Mesothelial cell of epicardium (in vitro differentiated cells): Measurements from ENCODE around the gene TMEM269. TPM values are rescaled to one million over a fixed set of nuclear protein-coding genes. Genes with fewer than 3 reads are reported as not detected.

Source experiments
- DNase-seq, 2 experiments: peaks; one replicate each; pipeline ENCODE4 v3.0.0; 2021; ENCODE audit warnings: low spot score in 2 of 2; ENCODE audit not compliant: unreplicated experiment in 2 of 2
- H3K27ac Mint-ChIP-seq: 2 replicates; pipeline ENCODE4 v1.8.0; 2021; ENCODE audit warnings: mixed read lengths
- H3K27me3 Mint-ChIP-seq: 2 replicates; pipeline ENCODE4 v1.8.0; 2021; ENCODE audit warnings: low read depth, mixed read lengths
- H3K36me3 Mint-ChIP-seq: 2 replicates; pipeline ENCODE4 v1.8.0; 2021; ENCODE audit warnings: mixed read lengths
- H3K4me1 Mint-ChIP-seq: 2 replicates; pipeline ENCODE4 v1.8.0; 2021; ENCODE audit warnings: mixed read lengths
- H3K4me3 Mint-ChIP-seq: 2 replicates; pipeline ENCODE4 v1.8.0; 2021; ENCODE audit warnings: mild to moderate bottlenecking, moderate library complexity, mixed read lengths
- H3K9me3 Mint-ChIP-seq: 2 replicates; pipeline ENCODE4 v1.8.0; 2021; ENCODE audit warnings: mixed read lengths
- total RNA-seq: library from RNA; stranded (reverse); gene quantifications from 3 replicates; pipeline ENCODE4 v1.2.1, GENCODE V29; 2021
- TF ChIP-seq, protein P1 (sequence below): fragments of 200-600 bp; sonication (generic); IDR thresholded peaks from one replicate; pipeline ENCODE4 v1.5.0; 2021; ENCODE audit warnings: antibody characterized with exemption; ENCODE audit not compliant: unreplicated experiment

TMEM269 gene
- total RNA-seq, 1 donor from 2014 or later, result 0.98 TPM

DNA sequence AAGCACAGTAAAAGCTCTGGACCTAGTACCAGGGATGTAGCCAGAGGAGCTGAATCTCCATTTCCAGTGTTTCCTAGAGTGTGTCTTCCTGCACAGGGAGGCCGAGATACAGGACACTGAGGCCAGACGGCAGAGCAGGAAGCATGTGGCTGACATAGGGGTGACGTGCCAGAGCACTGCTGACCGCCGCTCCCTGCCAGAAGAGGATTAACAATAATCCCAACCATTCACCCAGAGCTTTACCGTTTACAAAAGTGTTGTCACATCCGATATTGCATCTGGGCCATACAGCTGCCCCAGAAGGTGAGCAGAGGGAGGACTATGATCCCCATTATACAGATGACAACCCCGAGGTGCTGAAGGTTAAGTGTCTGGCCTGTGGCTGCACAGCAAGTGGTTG, 38.9 kb upstream of the TMEM269 start:
- no peak overlapping the region for H3K4me3 Mint-ChIP-seq
- H3K4me1 Mint-ChIP-seq, result peaks cover 17% of the 10 kb centered on the region
- H3K36me3 Mint-ChIP-seq, result peaks cover 37% of the 10 kb centered on the region
- H3K27ac Mint-ChIP-seq, result no peak overlapping the region
- TF ChIP-seq, protein P1, sequence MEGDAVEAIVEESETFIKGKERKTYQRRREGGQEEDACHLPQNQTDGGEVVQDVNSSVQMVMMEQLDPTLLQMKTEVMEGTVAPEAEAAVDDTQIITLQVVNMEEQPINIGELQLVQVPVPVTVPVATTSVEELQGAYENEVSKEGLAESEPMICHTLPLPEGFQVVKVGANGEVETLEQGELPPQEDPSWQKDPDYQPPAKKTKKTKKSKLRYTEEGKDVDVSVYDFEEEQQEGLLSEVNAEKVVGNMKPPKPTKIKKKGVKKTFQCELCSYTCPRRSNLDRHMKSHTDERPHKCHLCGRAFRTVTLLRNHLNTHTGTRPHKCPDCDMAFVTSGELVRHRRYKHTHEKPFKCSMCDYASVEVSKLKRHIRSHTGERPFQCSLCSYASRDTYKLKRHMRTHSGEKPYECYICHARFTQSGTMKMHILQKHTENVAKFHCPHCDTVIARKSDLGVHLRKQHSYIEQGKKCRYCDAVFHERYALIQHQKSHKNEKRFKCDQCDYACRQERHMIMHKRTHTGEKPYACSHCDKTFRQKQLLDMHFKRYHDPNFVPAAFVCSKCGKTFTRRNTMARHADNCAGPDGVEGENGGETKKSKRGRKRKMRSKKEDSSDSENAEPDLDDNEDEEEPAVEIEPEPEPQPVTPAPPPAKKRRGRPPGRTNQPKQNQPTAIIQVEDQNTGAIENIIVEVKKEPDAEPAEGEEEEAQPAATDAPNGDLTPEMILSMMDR, result no peak
- H3K9me3 Mint-ChIP-seq, result peaks cover 5% of the 10 kb centered on the region
- no peak for DNase-seq
- no peaks in the 10 kb centered on the region for H3K27me3 Mint-ChIP-seq

DNA sequence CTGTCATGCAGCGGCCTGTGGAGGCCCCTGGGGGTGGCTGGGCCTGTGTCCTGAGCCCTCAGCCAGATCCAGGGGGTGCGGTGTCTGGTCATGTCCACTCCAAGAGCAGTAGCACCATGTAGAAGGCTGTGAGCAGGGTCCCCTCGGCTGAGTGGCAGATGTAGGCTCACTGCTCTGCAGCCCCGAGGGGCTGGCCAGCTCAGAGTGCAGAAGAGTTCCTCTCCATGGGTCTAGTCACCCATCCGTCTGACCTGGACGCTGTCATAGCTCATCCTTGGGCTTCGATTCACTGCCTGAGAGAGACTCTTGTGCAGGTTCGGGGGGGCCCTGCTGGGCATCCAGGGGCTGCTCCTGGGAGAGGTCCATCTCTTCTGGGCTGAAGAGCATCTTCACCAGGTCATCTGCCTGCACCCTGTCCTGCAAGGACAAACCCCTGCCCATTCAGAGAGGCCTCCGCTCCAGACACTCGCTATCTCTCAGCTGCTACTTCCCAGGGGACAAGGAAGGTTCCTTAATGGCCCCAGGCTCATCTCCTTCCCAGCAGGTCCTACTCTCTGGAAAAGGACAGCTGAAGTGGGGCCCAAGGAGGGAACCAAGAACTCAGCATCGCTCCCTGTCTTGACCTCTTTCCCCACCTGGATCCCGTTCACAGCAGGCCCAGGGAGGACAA, 38.2 kb upstream of the TMEM269 start:
- Mint-ChIP-seq H3K9me3 (peaks cover 7% of the 10 kb centered on the region), H3K36me3 (peaks cover 38% of the 10 kb centered on the region), H3K4me3 (no peak overlapping the region), H3K27me3 (no peaks in the 10 kb centered on the region), H3K27ac (no peak overlapping the region), H3K4me1 (peaks cover 15% of the 10 kb centered on the region)
- no peak for DNase-seq
- TF ChIP-seq, protein P1, result no peak

- H3K4me3 Mint-ChIP-seq, result no peak overlapping the region
- peak in 1 of 2 experiments; percentile 64 for DNase-seq
- H3K36me3 Mint-ChIP-seq, result peaks cover 44% of the 10 kb centered on the region
Observed at GRCh38 chr1:42747125-42747524, 37.7 kb upstream of the TMEM269 start.

DNA sequence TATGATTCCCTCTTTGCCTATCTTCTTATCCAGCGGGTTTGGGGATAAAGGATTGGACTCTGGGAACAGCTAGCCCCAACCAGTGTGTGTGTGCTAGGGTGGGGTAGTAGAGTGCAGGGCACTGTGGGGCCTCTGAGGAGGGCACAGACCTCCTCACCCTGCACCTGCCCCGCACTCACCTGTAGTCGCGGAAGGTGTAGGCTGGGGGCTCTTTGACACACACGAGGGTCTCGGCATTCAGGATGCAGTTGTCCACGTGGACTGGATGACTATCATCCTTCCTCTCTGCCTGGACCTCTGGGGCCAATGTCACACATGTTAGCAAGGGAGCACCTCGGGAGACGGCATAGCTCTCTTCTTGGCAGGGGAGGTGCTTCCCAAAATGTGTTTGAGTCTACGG, 36.8 kb upstream of the TMEM269 start:
- TF ChIP-seq, protein P1, result no peak
- Mint-ChIP-seq H3K27me3 (no peaks in the 10 kb centered on the region), H3K27ac (no peak overlapping the region), H3K9me3 (peaks cover 14% of the 10 kb centered on the region), H3K4me3 (no peak overlapping the region), H3K36me3 (peaks cover 53% of the 10 kb centered on the region), H3K4me1 (peaks cover 8% of the 10 kb centered on the region)
- no peak for DNase-seq

More at GRCh38 chr1:42747125-42747524, 37.7 kb upstream of the TMEM269 start:
- H3K27me3 Mint-ChIP-seq, result no peaks in the 10 kb centered on the region
- peaks cover 15% of the 10 kb centered on the region for H3K4me1 Mint-ChIP-seq
- H3K9me3 Mint-ChIP-seq, result peaks cover 12% of the 10 kb centered on the region
- TF ChIP-seq, protein P1, result peak; percentile 44
- H3K27ac Mint-ChIP-seq, result no peak overlapping the region

DNA sequence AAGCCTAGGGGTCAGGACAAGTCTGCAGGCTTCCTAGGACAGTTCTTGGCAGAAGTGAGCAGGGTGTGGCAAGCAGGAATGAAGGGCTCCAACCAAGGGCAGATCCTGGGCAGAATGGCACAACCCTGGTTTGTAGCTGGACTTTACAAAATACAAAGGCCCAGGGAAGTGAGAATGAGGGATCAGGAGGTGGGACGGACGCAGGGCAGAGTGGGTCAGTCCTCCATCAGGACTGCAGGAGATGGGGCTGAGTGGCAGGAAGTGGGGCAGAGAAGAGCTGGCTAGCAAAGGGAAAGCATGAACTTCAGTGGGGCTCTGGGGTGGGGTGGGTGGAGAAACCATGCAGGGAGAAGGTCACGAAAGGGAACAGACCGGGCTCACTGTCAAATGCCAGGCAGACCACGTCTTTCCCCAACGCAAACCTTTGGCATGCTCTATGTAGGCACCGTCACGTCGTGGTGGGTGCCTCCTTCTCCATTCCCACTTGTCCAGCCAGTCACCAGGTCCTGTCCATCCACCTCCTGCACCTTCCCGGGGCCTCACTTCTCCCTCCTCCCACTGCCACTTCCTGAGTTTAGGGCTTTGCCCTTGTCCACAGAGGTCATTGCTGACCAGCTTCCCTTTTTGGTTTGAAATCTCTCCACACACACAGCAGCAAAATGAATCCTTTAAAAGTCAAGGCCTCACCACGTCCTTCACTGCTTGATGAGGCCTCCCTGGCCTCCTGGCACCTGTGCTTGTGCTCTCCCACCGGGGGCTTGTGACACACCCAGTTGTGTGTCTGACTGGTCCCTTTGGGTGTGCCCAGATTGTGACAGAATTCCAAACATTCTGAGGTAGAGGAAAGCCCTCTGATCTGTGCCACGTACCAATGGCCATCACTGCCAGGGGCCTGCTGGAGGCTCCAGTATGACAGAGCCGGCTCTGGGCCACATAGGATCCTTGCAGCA, 36.1 kb upstream of the TMEM269 start:
- Mint-ChIP-seq H3K36me3 (peaks cover 57% of the 10 kb centered on the region), H3K27ac (no peak overlapping the region), H3K4me1 (peaks cover under 1% of the 10 kb centered on the region)

More for the DNA sequence above, 36.1 kb upstream of the TMEM269 start:
- H3K4me3 Mint-ChIP-seq, result no peak overlapping the region
- H3K9me3 Mint-ChIP-seq, result peaks cover 14% of the 10 kb centered on the region
- TF ChIP-seq, protein P1, result no peak
- H3K27me3 Mint-ChIP-seq, result no peaks in the 10 kb centered on the region
- DNase-seq, result no peak
